HG03196 (cell line): ENCODE results near the gene C1orf167.

Experiments used
- ATAC-seq: cut with Tn5 transposase; IDR thresholded peaks from one replicate; pipeline ENCODE4 v1.9.1; 2021; ENCODE audit not compliant: unreplicated experiment

The C1orf167 gene, protein sequence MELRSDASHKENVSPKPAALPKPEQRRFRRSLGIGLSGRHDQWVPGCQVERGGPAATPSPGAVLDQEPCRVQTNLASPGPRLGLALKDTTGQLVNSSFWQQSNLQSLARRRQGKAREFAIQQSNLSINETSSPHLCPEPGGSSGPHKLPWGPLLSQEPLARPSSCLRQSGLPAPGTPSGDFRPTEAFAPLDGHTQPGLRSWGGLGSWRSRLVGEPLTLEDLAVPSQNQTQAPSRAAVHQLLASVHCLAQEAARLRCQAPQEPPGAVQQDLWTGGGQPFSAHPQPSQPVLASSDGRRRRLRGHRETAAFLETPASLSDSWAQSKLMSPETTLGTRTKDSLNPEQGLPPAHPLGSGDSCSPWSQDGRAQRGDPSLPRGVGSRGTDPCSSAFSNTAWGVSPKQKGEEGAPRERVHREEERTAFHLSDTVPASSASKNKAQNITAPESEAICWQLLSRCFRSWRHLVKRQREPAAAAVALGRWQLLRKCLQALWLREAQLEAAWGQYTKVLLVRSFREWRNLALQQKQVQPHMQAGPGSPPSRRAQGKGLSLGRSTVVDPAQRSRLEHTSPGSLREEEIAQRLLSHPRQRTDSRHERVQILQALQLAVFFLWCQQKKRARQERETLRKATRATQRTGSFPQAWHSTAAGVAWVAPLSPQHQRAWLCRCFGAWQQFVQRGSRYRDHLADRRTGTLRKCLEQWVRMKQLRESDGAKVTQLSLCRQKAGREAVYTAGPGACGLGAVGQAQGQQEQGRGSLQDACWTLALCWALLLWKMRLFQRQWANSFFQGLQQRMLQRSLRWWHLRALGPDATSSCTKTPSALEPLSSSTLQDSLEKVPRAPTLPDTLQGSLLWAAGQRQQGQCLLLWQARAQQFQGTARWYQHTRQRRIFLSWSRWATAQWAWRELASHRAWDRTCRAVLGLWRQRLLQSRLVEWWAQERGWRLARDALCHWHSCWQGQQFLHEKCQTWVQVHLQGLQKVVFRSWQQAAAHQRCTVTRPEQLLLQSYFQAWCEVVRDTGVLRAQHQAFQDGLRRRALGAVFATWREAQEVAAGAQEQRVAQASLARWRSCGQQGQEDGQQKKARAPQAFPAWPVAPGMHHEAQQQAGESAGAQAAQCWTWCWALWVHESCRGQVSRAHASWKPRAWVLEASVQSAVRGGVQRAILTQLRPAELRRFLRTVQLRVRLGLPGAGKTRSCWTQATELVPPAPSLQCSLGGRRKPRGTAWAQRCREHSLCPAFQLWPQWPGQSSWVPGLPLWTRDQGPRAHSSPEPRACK (N-terminal part only)

DNA sequence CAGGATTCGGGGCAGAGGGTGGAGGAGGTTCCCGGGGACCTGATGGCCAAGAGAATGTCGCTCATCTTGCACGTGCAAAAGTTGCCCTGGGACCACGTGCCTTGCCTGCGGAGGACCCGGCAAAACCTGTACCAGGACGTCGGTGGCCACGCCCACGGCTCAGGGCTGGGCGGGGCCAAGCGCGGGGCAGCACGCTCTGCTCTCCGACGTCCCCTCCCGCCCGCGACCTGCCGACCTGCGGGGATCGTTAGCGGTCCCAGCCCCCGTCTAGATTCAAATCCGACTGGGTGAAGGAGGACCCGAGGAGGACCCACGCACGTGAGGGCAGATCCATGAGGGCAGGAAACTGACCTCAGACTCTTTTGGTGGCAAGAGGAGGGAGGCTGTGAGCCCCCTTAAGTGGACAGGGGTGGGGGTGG is at the start of gene C1orf167:
C1orf167 (plus strand) TSS at position 206 of the 419 bp plus-strand sequence. CDS start 2,208 bp downstream, outside the sequence.
- ATAC-seq: no peak

DNA sequence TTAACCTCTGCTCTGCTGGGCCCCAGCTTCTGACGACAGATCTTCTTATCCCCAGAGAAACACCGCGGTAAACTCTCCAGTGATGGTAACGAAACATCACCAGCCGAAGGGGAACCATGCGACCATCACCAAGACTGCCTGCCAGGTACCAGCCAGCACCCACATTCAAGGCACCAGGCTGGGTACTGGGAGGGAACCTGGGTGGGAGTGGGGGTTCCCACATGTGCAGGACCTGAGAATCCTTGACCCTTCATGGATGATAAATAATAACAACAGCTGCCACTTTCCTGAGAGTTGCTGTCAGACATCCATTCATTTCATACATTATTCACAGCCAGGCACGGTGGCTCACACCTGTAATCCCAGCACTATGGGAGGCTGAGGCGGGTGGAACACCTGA is 49.7 kb upstream of the C1orf167 start:
- no peak for ATAC-seq

- no peak for ATAC-seq
Observed at GRCh38 chr1:11713095-11713494, 48.9 kb upstream of the C1orf167 start.

DNA sequence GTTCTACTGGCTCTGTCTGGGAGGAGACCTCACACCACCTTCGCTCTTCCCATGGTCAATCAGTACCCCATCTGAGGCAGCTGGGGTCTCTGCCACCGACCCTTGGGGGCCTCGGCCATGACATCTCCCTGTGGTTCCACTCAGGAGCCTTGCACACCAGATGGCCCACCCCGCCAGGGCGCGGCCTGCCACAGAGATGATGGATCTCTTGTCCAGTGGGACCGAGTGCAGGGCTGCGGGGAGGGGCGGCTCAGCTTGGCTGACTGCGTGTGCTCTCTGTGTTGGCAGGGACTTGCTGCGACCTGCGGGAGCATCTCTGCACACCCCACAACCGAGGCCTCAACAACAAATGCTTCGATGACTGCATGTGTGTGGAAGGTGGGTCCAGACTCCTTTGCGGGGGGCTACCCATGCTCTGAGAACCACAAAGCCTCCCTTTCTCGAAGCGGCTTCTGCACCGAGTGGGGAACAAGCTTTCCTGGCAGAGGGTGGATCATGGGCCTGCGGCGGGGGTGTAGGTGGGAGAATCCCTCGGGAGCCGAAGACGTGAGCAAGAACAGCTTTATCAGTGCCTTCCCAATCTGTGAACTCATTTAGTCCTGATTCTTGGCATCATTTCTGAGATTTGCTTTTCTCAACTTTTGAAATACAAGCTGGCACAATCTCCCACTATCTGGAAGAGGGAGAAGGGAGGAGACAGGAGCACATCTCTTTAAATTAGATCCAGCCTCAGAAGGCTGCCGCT is 47.0 kb upstream of the C1orf167 start:
- no peak for ATAC-seq

DNA sequence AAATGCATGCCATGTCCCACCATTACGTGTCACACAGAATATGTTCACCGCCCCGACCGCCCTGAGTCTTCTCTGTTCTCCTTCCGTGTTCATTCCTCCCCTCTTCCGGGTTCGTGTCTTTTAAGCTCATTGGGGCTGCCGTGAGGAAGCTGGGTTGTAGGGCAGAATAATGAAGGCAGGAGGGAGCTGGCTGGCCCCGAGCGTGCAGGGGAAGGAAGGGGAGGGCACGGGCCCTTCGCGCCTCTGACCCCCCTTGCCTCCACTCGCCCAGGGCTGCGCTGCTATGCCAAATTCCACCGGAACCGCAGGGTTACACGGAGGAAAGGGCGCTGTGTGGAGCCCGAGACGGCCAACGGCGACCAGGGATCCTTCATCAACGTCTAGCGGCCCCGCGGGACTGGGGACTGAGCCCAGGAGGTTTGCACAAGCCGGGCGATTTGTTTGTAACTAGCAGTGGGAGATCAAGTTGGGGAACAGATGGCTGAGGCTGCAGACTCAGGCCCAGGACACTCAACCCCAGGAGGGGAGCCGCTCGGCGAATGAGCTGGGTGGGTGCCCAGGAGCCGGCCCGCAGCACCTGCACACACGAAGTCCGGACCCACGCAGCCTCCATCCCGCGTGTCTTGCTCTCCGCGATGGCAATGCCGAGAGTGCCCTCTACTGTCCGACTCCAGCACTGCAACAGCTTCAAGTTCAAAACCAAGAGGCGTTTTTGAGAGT is 42.5 kb upstream of the C1orf167 start:
- ATAC-seq: peak; percentile 48

- ATAC-seq: no peak
Observed at GRCh38 chr1:11720033-11720376, 42.0 kb upstream of the C1orf167 start.

DNA sequence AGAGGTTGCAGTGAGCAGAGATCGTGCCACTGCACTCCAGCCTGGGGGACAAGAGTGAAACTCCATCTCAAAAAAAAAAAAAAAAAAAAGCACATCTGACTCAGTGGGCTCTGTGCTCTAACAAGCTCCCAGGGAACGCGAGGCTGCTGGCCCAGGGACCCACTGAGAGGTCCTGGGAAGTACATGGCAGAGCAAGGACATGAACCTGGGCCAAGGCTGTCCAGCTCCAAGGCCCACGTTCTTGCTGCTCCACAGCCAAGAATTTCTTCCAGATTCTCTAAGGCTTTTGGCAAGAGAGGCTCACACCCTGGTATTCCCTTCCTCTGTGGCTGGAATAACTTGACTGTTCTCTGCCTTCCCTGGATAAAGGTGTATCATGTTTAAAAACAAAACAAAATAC is 41.5 kb upstream of the C1orf167 start:
- ATAC-seq: no peak

GRCh38 chr1:11721311-11721710 is 40.7 kb upstream of the C1orf167 start:
- ATAC-seq: no peak

DNA sequence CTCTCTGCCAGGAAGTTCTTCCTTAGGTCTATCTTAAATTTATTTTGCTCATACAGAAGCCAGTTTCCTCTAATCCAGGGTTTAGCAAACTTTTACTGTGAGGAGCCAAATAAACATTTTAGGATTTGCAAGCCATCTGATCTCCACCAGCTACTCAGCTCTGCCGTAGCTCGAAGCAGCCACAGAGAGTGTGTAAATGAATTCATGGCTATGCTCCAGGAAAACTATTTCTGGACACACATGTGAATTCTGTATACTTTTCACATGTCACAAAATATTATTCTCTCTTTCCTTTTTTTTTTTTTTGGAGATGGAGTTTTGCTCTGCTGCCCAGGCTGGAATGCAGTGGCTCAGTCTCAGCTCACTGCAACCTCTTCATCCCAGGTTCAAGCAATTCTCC is 39.5 kb upstream of the C1orf167 start:
- no peak for ATAC-seq

DNA sequence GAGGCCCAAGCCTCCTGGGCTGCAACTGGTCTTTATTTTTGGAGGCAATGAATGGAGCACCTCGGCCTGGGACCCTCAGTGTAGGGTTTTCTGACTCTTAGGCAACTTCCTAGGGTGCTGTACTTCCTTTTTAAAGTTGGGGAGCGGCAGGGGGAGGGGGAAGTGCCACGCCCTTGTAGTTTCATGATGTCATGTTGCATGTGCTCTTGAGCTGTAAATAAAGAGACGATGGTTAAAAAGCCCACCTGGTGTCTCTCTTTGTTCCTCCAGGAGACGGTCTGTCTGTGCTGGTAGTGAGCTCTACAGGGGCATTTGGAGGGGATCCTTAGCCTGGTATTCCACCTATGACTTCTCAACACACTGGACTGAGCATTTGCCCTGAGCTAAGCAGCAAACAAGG is 36.4 kb upstream of the C1orf167 start:
- ATAC-seq: no peak

DNA sequence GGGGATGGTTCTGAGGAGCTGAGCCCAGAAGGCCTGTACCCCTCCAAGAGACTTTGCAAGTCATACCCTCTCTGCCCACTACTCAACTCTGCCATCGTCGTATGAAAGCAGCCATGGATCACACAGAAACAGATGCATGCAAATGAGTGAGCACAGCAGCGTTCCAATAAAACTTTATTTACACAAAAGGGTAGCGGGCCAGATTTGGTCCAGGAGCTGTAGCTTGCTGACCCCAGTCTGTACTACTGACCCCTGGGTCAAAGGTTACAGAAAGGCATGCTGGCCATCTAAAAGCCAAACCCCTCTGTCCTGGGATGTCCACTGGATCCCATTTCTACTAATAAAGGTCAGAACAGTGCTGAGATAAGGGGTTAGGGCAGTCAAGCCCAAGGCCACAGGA is 34.9 kb upstream of the C1orf167 start:
- ATAC-seq: no peak

- ATAC-seq: no peak
Observed at GRCh38 chr1:11728126-11728806, 33.7 kb upstream of the C1orf167 start.

- no peak for ATAC-seq
Observed at GRCh38 chr1:11729155-11729497, 32.9 kb upstream of the C1orf167 start.

- ATAC-seq: no peak
Observed at GRCh38 chr1:11729498-11730428, 32.2 kb upstream of the C1orf167 start.

GRCh38 chr1:11730429-11730891 is 31.5 kb upstream of the C1orf167 start:
- ATAC-seq: no peak

DNA sequence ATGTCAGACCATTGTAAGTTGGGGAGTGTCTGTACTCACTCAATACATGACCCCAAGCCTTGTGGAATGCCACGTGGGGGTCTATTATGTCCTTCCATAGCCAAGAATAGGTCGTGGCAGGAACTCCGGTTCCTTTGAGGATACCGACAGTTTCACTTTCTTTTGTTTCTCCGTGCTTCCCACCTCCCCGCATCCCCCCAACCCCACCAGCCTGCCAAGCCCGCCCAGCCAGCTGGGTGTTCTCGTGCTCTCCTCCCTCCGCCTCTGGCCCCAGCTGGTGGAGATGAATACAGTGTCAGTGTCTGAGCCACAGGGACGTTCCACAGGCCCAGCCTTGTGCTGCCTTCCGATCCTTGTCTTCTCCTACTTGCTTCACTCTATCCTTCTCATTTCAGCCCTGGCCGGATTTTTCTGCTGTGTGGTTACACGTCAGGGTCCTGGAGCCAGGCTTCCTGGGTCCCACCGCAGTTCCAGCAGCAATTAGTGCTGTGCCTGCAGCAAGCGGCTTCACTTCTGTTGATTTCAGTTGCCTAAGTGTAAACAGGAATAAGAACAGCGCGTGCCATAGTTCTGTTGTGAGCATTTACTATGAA is 30.2 kb upstream of the C1orf167 start:
- no peak for ATAC-seq

DNA sequence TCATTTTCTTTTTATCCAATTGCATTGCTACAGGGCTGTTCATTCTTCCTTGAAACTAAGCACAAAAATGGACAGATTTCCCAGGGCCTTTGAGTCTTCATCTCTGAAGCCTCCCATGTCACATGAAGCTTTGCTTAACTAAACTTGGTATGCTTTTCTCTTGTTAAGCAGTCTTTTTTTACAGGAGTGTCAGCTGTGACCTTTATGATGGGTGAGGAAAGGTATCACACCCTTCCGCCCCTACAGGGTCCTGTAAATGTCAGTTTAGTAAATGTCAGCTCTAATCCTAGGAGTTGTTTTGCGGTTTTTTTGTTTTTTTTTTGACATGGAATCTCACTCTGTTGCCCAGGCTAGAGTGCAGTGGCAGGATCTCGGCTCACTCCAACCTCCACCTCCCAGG is 28.7 kb upstream of the C1orf167 start:
- no peak for ATAC-seq

DNA sequence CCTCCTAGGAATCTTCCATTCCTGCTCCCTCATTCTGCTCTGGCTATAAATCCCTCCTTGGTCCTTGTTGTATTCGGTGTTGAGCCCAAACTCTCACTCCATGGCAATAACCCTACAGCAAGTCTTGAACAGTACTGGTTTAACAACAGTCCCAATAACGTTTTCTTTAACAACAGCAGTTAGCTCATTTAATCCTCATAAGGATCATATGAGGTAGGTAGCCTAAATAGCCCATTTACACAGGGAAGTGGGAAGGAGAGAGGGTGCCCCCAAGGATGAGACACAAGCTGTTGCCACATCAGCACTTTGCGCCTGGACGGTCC is 26.5 kb upstream of the C1orf167 start:
- no peak for ATAC-seq
